Activated CD4-positive, alpha-beta T cell treated with anti-CD3 and anti-CD28 coated beads, Interleukin-2, amount 50 U/mL, for 1 hour (primary cell): ENCODE measurements around the gene PMEPA1.

Source experiments
- DNase-seq: peaks from one replicate; pipeline ENCODE4 v3.0.0-alpha.2; 2020

The PMEPA1 gene

DNA sequence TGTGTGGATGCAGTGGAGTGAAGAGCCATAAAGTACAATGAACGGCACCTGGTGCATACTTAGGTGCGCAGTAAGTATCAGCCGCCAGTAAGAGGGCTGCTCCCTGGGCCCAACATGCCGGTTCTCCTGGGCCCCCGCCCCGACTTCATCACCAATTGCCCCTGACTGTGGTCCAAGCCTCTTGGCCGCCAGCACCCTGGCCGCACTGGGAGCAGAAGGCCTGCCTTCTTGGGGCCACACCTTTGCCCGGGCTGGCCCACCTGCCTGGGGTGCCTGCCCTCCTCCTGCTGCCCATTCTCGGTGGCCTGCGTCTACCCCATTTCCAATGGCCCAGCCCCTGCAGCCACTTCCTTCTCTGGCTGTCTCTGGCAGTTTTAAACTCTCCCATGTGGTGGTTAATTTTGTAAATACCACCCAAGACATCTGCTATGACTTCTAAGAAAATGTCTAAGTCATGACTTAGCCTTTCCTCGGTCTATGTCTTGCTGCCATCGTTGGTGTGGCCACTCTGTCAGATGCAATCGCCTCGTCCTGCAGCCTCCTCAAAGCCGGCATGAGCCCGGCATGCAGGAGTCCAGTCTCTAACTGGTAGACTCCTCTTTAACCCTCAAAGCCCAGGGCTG lies 36.8 kb downstream of the PMEPA1 start:
- no peak for DNase-seq

DNA sequence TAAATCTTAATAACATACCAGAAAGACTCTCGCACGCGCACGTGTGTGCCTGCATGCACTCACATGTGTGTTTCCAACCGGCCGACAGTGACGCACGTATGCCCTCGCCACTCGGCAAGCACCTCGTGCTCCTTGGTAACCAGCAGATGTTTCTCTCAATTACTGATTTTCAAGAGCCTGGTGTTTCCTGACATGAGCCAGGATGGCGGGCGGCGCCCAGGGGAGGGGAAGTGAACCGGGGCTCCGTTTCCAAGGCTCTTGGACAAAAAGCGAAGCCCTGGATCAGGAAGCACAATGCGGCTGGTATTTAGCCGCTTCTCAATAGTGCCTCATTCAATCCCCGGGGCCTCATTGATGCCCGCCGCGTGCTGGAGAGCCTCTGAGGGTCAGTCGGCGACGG lies 37.7 kb downstream of the PMEPA1 start:
- no peak for DNase-seq

DNA sequence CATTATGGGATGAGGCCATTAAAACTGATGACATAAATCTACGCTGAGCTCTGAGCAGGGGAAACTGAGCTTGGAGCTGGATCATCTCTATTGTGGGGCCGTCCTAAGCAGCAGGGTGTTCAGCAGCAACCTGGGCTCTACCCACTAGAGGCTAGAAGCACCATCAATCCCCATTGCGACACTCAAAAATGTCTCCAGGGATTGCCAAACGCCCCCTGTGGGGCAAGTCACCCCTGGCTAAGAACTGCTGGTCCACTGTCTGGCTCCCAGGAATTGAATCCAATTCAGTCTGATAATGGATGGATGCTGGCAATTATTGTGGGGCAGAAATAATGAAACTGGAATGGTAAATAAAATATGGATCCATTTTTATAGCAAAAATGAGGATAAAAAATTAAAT lies 38.2 kb downstream of the PMEPA1 start:
- no peak for DNase-seq

DNA sequence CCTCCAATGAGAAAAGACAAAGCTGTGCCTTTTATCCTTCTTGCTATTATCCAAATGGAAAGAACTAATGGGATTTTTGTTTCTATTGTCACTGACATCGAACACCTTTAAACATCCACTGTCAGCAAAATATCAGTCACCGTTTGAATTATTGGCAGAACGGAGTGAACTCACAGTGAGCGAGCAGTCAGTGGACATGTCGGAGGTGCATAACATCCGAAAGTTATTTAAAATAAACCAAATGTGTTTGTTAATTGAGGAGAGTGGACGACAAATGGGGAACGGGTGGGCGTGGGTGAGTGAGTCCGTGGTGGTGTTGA lies 38.8 kb downstream of the PMEPA1 start:
- DNase-seq, result no peak

DNA sequence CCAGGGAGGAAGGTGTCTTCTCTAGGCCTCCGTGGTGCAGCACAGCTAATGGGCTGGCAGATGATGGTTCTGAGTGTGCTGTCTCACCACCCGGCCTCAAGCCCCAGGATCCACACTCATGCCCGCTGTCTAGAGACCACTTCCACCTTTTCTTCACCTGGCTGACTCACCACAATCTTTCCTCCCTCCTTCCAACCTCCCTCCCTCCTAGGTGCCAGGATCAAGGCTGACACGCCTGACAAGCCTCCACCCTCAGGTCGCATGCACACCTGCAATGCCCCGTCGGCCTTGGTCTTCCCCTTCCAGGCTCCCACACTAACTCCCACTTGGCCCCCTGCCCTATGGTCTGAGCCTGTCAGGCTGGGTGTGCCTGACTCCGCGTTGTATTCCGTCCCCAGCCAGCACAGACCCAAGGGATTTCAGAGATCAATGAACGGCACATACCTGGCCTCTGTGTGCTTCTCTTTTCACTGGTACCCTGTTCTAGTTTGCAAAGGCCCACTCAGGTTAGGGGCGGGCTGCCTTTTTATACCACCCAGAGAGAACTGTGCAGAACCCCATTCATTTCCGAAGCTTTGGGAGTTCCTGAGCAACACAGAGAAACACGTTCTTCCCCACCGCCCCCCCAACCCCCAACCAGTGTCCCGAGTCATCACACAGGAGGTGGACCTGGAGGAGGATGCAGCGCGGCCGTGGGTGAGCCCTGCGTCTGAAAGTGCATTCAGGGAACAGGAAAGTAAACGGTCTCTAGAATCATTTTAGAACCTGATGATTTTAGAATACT lies 39.3 kb downstream of the PMEPA1 start:
- no peak for DNase-seq

DNA sequence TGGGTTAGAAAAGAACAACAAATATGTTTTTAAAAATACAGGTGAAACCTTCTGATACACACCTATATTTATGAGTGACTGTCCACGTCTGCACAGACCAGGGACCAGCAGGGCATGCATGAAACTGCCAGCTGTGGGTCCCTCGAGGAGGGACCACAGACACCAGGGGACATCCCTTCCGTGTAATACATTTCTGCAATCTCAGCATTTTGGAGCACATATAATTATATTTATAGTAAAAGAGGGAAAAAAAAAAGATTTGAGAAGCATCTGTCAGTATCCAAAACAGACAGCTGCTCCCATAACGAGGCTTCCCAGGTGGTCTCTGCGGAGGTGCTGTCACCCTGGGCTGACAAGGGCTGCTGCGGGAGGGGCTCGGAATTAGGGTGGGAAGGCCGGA lies 40.2 kb downstream of the PMEPA1 start:
- DNase-seq, result no peak

DNA sequence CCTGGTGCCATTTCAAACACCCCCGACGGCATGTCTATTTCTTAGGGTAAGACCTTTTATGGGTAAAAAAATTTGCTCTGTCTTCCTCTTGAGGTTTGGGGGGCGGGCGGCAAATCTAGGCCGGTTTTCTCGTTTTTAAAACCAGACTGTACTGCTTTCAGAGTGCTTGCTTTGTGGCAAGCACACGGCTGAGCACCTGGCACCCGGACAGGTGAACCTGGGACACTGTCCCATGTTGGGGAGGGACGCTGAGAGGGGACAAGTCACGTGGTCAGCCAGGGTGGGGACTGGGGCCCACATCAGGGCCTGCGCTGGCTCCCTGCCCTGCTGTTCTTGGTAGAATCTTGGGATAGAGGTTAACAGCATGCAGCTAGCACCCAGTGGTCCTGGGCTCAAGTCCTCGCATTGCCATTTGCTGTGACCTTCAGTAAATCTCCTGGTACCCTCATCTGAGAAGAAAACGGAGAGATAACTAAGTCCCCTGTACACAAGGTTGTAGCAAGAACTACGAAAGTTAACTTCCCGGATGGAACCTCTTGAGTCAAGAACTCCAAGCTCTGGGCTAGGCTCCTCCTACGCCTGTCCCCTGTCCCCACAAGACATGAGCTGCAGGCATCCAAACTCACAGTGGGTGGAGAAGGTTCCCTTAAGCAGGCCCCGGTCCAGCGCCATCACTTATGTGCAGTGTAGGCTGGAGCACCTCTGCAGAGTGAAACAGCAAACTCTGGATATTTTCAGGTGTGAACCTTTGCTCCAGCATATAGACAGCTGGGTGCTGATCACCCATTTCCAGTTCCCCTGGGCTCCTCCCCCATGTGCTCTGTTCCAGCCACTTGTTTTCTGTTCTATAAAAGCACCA lies 41.7 kb downstream of the PMEPA1 start:
- DNase-seq, result no peak

DNA sequence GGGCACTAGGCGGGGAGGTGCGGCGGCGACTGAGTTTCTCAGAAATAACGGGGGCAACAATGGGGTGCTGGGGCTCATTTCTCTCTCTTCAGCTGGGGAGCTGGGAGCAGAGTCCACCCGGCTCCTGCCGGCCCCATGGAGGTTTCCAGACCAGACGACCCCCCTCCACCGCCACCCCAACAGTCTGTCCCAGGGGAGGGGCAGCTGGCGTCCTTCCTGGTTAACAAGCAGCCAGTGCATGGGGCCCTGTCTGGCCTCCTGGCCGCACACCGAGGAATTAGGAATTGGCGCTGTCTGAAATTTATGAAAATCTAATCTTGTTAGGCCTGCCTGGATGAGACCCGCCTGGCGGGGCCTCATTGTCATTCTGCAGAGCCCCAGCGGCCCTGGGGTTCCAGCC lies 42.4 kb downstream of the PMEPA1 start:
- DNase-seq, result no peak

DNA sequence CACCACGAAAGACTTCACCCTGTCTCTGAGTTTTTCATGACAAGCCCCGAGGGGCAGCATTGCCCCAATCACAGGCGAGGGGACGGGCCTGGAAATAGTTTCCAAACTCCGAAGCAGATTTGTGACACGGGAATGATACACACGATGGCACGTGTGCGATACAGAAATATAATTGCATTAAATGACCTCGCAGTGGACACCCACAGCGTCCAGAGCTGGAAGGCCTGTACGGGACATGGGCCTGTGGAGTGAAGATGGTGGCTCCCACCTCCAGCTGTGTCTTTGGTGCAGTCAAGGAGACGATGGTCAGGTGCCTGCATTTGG lies 43.0 kb downstream of the PMEPA1 start:
- DNase-seq, result no peak

DNA sequence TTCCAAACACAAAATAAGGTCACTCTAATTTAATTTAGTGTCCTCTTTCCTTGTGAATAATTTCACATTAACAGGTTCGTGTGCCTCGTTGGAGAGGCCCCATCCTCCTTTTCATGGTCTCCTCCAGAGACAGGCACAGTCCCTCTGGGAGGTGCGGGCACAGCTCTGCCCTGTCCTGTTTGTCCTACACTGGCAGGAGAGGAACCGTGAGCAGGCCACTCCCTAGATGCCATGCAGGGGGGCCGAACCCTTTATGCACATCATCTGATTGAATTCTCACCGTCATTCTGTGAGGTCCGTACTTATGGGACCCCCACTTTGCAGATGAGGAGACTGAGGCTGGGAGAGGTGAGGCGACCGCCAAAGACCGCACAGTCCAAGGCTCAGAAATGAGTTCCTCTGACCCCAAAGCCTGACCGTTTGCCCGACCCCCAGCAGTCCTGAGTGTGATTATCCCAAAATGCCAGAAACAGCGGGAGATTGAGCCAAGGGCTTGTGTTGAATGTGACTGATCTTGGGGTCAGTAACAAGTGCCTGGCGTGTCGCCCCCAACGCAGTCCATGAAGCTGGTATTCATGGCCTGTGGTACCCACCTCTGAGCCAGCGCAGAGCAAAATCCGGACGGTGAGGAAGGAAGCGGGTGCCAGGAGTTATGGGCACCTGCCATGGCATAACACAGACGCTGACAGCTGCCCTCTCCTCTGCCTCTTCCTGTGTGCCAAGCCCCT lies 43.5 kb downstream of the PMEPA1 start:
- DNase-seq, result no peak

DNA sequence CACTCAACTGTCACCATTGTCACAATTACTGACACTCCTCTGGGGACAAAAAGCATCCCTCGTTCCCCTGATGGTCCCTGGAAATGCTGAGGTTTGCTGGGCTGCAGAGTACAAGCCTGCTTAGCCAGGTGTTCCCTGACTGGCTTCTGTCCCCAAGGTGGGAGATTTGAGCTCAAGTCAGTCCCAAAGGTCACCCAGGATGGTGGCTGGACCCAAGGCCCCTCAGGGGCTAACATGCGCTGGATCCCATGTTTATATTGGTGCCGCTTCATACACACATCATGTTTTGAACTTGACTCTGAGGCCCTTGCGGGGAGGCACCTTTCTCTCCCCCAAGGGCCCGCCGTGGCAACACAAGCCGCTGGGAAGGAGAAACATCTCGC lies 44.2 kb downstream of the PMEPA1 start:
- no peak for DNase-seq

DNA sequence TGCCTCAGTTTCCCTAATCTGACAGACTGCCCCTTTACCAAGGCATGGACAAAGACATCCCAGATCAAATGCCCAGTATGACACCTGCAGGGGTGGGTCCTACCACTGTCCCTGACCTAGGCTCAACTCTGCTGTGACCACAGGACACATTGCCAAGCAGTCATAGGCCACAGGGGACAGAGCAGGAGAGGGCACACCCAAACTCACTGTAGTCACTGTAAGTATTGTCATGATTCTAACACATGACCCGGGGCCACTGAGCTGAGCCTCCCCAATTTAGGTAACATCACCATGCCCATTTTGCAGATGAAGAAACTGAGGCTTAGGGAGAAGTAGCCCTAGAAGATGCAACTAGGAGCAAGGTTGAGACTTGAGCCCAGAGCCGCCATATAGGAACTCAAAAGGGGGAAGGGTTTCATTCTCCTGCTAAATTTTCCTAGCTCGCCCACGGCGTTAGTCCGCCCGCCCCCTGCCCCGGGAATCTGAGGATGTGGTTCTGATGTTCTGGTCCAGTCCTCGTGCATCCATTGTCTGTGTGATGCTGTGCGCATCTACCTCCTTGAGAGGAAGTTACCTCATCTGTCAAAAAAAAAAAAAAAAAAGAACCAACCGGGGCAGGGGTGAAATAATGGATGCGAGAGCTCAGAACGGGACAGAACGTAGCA lies 44.8 kb downstream of the PMEPA1 start:
- DNase-seq, result no peak

DNA sequence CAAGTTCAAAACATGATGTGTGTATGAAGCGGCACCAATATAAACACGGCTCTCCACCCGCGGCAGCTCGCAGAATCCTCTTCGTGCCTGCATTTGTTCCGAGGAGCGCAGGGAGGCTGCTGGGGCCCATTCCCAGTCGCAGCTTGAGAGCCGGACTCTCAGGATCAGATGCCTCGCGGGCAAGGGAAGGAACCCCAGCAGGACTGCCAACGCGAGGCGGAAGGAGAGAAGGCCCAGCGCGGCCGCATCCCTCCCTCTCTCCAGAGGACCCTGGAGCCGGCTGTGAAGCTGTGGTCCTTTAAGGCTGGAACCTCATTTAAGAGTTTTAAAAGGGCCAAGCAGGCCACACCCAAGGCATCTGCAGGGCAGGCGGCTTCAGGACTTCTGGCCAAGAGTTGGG lies 45.3 kb downstream of the PMEPA1 start:
- DNase-seq, result no peak

DNA sequence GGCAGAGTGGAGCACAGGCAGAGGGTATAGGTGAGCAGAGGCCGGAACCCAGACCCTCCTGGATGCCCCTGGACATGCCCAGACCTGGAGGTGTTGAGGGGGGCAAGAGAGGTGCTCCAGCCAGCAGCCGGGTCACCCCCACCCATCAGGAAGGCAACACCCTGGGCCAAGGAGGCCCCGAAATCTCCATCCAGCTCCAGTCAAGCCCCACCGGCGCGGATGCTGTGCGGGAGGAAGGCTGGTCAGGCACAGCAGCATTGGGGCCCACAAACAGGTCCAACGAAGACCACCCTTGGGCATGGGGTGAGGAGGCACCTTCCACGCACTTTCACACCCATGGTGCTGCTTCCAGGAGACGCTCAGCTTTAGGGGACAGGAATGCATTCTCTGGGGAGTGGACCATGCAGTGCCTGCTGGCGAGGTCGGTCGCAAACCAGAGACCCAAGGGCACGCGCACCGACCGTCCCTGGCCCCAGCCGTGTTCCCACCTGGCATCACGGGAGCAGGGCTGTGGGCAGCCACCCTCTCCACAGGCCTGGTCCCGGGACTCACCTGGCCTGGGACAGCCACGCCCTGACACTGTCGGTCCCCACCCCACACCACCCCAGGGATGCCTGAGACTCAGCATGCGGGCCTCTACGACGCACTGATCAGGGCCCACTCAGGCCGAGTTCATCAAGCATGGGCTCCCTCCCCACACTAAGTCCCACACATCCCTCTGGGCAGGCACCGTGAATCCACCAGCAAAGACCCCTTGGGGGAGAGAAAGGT lies 45.9 kb downstream of the PMEPA1 start:
- DNase-seq, result peak; percentile 0

DNA sequence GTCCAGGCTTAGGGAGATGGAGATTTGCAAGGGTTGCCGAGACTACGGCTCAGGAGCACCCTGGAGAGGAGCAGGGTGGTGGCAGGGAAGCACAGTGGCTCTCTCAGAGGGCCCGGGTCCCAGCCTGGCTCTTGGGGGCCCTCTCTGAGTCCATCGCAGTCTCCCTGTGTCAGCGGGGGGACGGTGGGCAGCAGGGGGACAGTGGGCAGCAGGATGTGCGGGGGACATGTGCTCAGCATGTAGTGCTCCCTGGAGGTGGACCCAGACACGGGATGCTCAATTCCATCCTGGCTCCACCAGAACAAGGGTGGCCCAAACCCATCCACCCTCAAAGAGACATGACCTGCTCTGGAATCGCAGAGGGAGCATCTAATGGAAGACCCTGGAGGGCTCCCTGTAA lies 46.6 kb downstream of the PMEPA1 start:
- DNase-seq, result no peak

DNA sequence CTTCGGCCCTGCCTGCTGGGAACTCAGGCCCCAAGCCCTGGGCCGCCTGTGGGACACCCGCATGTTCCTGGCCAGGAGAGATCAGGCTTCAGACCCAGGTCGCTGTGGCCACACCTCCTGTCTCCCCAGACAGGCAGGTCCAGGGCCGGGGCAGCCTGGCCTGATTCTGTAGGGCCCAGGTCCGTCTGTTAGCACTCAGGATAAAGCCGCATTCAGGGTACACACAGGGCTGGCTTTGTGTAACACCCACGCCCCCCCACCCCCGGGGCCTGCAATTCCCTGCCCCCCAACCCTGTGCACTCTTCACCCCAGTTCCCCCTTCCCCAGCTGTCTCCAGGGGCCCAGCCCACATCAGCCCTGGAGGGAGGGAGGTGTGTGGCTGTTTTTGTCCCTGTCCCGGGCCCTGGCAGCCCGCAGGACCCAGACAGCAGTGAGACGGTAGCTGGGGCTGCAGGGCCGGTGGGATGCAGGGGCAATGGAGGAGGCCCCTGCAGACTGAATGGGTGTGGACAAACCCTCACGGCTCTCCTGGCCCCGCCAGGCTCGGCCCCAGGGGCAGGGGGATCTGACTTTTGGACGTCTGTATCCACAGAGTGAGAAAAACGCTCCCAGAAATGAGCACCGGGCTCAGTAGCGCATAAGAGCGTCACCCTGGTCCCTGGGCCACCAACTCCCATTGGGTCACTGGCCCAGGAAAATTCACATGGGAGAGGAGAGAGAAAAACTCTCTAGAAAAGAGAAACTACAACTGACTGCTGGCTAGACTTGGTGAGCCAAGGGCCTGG lies 47.2 kb downstream of the PMEPA1 start:
- DNase-seq, result peak; percentile 0

DNA sequence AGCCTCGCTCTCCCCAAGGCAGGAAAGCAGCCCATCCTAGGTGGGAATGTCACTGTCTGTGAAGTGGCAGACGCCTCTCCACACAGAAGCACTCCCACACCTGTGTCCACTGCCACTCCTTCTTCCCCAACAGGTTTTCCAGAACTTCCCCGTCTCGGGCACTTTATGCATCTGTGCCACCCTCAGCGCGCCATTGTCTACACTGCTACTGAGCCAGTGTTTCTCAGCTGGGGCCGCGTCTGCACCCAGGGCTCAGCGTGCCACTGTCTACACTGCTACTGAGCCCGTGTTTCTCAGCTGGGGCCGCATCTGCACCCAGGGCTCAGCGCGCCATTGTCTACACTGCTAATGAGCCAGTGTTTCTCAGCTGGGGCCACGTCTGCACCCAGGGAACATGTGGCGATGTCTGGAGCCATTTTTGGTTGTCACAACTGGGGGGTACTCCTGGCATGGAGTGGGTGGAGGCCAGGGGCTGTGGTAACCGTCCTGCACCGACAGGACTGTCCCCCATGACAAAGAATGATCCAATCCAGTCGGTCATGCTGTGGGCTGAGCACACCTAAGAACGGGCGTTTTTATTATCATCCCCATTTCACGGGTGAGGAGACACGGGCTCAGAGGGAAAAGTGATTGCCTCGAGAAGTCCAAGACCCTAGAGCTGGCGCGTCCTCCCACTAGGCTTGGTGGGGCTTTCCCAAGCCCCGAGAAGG lies 47.9 kb downstream of the PMEPA1 start:
- no peak for DNase-seq

DNA sequence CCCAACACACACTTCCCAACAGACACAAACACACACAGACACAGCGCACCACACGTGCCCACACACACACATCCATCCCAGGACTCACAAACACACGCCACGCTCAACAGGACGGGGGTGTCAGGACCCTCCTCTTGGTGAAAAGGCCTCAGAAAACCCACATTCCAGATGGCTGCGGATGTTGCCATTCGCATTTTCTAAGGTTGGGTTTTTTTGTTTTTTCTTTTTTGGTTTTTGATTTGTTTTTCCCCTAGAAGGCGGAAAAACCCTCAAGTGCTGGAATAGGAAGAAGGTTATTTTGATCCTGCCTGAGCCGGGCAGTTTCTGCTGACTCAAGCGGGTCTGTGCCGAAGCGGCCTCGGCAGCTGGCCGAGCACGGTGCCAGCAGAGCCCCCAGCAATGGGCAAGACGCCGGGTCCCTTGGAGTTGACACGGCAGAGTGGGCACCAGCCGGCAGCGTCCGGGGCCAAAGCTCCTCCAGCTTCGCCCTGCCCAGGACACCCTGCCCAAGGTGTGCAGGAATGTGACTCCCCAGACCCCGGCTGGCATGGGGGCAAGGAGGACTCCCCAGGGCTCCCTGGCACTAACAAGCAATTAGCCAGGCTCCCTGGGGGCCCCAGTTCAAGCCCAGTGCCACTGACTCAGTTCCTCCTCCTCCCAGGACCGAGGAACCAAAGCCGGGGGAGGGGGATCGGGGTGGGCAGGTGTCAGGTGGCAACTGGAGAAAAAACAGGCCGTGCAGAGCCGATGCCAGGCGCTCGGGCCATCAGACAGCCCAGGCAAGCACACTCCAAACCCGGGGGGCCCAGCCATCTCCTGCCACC lies 48.7 kb downstream of the PMEPA1 start:
- peak; percentile 0 for DNase-seq

DNA sequence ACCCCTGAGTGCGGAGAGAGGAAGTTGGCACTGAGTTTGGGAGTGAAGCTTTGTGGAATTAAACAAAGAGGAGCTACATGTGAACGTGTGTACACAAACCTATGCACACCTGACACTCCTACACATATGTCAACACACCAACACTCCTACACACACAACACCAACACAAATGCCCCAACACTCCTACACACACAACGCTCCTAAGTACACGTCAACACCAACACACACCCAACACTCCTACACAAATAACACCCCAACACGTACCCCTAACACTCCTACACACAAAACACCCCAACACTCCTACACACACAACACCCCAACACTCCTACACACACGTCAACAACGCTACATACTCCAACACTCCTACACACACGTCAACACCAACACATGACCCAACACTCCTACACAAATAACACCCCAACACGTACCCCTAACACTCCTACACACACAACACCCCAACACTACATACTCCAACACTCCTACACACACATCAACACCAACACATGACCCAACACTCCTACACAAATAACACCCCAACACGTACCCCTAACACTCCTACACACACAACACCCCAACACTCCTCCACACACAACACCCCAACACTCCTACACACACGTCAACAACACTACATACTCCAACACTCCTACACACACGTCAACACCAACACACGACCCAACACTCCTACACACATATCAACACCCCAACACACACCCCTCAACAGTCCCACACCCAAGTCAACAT lies 49.5 kb downstream of the PMEPA1 start:
- no peak for DNase-seq
